H1 (cell line): ENCODE data around the gene SMIM44. TPM values are rescaled to one million over a fixed set of nuclear protein-coding genes. Genes with fewer than 3 reads are reported as not detected.

Source experiments
- BACH1 ChIP-seq: IDR thresholded peaks from 2 replicates; pipeline ENCODE4 v1.6.1; 2012; ENCODE audit warnings: low read length, improper control_type of control experiment
- CREB1 ChIP-seq: IDR thresholded peaks from 2 replicates; pipeline ENCODE4 v1.6.1; 2012; ENCODE audit warnings: inconsistent platforms
- KDM1A ChIP-seq: fragments of 200-600, 300-600 bp; sonication (generic); IDR thresholded peaks from 2 replicates; pipeline ENCODE4 v1.7.1; 2016; ENCODE audit warnings: mild to moderate bottlenecking, low read length, borderline replicate concordance
- KDM5A ChIP-seq: fragments of 200-600 bp; IDR thresholded peaks from 2 replicates; pipeline ENCODE4 v1.7.1; 2012; ENCODE audit warnings: mild to moderate bottlenecking, low read length, inconsistent platforms, mixed read lengths
- RFX5 ChIP-seq: IDR thresholded peaks from 2 replicates; pipeline ENCODE4 v1.6.1; 2011; ENCODE audit warnings: low read depth, low read length, improper control_type of control experiment, borderline replicate concordance
- SP1 ChIP-seq: IDR thresholded peaks from 2 replicates; pipeline ENCODE4 v1.6.1; 2011; ENCODE audit warnings: low read depth, low read length
- TBP ChIP-seq: IDR thresholded peaks from 2 replicates; pipeline ENCODE4 v1.6.1; 2011; ENCODE audit warnings: low read depth, low read length, improper control_type of control experiment
- TCF12 ChIP-seq: IDR thresholded peaks from 2 replicates; pipeline ENCODE4 v1.6.1; 2011; ENCODE audit warnings: low read depth, mild to moderate bottlenecking, low read length
- ZNF274 ChIP-seq: IDR thresholded peaks from 2 replicates; pipeline ENCODE4 v1.7.0; 2012; ENCODE audit warnings: low read length, borderline replicate concordance; ENCODE audit errors: extremely low read depth
- polyA plus RNA-seq, 7 experiments: library from polyadenylated mRNA; depleted of rRNA in 3 of 7; stranded (reverse) in 5 of 7; unstranded in 2 of 7; fragments of >200 nt in 5 of 7; fragments of 200-250 nt in 2 of 7; gene quantifications; 1 replicate in 5 of 7; 2 replicates in 1 of 7; 4 replicates in 1 of 7; pipeline versions ENCODE4 v1.2.1 to v1.2.3, GENCODE V29; 2011 to 2013; ENCODE audit warnings: missing spikeins in 2 of 7, mixed read lengths in 2 of 7
- total RNA-seq: library from RNA; stranded (reverse); fragmentation: NEBNext Ultra II Directional; extraction: Animal tissue kit (Norgen Biotek cat#: 25700); gene quantifications from 2 replicates; pipeline ENCODE4 v1.2.1, GENCODE V29; 2021
- TF ChIP-seq, protein P1 (sequence below): IDR thresholded peaks from 2 replicates; pipeline ENCODE4 v1.6.1; 2012; ENCODE audit warnings: inconsistent platforms
- TF ChIP-seq, protein P2 (sequence below): fragments of 300-600 bp; sonication (generic); IDR thresholded peaks from 2 replicates; pipeline ENCODE4 v1.7.1; 2012; ENCODE audit warnings: low read length, moderate library complexity, mild to moderate bottlenecking, inconsistent platforms; ENCODE audit not compliant: insufficient replicate concordance

Gene SMIM44
- total and polyA plus RNA-seq, 2 of the 8 experiments (the other 6 are each of a cell fraction or from before 2014, with no cell fraction given), result not detected

DNA sequence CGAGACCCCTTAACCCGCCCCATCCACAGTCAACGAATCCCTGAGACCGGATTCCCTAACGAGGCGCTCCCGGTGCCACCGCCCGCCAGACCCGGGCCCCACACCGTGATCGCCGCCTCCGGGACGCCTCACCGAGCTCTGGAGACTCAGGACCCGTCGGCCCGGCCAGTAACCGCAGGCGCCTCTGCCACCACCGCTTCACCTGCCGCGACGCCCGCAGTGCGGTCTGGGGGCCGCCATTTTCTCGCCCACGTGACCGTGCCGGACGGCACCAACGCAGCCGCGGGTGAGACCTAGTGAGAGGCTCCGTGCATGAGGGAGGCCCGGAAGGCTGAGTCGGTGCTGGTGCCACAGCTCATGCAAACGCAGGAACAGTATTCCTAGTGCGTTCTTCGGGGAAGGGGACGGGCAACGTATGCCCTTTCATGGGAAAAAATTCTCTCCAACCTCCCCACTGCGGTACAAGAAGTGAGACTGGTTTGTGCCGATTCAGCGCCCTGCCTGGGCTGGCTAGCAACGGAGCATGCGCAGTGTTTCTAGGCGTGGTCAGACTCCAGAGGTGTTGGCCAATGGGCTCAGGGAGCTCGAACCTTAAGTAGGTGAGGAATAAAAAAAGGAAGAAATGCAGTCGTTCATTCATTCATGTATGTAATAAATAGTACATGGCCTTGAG, 17.3 kb upstream of the SMIM44 start, which contains the start of gene DOHH (continued):
- TF ChIP-seq BACH1 (no peak), TCF12 (no peak), KDM5A (peak; percentile 93), TBP (peak; percentile 97), ZNF274 (no peak), RFX5 (peak; percentile 52; the same call in 1 of the 2 replicates), KDM1A (no peak), CREB1 (no peak), SP1 (peak; percentile 79; the same call in 1 of the 2 replicates)
- TF ChIP-seq, protein P1, sequence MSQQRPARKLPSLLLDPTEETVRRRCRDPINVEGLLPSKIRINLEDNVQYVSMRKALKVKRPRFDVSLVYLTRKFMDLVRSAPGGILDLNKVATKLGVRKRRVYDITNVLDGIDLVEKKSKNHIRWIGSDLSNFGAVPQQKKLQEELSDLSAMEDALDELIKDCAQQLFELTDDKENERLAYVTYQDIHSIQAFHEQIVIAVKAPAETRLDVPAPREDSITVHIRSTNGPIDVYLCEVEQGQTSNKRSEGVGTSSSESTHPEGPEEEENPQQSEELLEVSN, result peak; percentile 80
- TF ChIP-seq, protein P2, sequence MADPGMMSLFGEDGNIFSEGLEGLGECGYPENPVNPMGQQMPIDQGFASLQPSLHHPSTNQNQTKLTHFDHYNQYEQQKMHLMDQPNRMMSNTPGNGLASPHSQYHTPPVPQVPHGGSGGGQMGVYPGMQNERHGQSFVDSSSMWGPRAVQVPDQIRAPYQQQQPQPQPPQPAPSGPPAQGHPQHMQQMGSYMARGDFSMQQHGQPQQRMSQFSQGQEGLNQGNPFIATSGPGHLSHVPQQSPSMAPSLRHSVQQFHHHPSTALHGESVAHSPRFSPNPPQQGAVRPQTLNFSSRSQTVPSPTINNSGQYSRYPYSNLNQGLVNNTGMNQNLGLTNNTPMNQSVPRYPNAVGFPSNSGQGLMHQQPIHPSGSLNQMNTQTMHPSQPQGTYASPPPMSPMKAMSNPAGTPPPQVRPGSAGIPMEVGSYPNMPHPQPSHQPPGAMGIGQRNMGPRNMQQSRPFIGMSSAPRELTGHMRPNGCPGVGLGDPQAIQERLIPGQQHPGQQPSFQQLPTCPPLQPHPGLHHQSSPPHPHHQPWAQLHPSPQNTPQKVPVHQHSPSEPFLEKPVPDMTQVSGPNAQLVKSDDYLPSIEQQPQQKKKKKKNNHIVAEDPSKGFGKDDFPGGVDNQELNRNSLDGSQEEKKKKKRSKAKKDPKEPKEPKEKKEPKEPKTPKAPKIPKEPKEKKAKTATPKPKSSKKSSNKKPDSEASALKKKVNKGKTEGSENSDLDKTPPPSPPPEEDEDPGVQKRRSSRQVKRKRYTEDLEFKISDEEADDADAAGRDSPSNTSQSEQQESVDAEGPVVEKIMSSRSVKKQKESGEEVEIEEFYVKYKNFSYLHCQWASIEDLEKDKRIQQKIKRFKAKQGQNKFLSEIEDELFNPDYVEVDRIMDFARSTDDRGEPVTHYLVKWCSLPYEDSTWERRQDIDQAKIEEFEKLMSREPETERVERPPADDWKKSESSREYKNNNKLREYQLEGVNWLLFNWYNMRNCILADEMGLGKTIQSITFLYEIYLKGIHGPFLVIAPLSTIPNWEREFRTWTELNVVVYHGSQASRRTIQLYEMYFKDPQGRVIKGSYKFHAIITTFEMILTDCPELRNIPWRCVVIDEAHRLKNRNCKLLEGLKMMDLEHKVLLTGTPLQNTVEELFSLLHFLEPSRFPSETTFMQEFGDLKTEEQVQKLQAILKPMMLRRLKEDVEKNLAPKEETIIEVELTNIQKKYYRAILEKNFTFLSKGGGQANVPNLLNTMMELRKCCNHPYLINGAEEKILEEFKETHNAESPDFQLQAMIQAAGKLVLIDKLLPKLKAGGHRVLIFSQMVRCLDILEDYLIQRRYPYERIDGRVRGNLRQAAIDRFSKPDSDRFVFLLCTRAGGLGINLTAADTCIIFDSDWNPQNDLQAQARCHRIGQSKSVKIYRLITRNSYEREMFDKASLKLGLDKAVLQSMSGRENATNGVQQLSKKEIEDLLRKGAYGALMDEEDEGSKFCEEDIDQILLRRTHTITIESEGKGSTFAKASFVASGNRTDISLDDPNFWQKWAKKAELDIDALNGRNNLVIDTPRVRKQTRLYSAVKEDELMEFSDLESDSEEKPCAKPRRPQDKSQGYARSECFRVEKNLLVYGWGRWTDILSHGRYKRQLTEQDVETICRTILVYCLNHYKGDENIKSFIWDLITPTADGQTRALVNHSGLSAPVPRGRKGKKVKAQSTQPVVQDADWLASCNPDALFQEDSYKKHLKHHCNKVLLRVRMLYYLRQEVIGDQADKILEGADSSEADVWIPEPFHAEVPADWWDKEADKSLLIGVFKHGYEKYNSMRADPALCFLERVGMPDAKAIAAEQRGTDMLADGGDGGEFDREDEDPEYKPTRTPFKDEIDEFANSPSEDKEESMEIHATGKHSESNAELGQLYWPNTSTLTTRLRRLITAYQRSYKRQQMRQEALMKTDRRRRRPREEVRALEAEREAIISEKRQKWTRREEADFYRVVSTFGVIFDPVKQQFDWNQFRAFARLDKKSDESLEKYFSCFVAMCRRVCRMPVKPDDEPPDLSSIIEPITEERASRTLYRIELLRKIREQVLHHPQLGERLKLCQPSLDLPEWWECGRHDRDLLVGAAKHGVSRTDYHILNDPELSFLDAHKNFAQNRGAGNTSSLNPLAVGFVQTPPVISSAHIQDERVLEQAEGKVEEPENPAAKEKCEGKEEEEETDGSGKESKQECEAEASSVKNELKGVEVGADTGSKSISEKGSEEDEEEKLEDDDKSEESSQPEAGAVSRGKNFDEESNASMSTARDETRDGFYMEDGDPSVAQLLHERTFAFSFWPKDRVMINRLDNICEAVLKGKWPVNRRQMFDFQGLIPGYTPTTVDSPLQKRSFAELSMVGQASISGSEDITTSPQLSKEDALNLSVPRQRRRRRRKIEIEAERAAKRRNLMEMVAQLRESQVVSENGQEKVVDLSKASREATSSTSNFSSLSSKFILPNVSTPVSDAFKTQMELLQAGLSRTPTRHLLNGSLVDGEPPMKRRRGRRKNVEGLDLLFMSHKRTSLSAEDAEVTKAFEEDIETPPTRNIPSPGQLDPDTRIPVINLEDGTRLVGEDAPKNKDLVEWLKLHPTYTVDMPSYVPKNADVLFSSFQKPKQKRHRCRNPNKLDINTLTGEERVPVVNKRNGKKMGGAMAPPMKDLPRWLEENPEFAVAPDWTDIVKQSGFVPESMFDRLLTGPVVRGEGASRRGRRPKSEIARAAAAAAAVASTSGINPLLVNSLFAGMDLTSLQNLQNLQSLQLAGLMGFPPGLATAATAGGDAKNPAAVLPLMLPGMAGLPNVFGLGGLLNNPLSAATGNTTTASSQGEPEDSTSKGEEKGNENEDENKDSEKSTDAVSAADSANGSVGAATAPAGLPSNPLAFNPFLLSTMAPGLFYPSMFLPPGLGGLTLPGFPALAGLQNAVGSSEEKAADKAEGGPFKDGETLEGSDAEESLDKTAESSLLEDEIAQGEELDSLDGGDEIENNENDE, result no peak
